ENCODE measurements around the gene PDGFRB. TPM values are rescaled to one million over a fixed set of nuclear protein-coding genes. Genes with fewer than 3 reads are reported as not detected.

PDGFRB gene
- total RNA-seq, 2 donors from 2014 or later: 24.1 to 34.2 TPM

DNA sequence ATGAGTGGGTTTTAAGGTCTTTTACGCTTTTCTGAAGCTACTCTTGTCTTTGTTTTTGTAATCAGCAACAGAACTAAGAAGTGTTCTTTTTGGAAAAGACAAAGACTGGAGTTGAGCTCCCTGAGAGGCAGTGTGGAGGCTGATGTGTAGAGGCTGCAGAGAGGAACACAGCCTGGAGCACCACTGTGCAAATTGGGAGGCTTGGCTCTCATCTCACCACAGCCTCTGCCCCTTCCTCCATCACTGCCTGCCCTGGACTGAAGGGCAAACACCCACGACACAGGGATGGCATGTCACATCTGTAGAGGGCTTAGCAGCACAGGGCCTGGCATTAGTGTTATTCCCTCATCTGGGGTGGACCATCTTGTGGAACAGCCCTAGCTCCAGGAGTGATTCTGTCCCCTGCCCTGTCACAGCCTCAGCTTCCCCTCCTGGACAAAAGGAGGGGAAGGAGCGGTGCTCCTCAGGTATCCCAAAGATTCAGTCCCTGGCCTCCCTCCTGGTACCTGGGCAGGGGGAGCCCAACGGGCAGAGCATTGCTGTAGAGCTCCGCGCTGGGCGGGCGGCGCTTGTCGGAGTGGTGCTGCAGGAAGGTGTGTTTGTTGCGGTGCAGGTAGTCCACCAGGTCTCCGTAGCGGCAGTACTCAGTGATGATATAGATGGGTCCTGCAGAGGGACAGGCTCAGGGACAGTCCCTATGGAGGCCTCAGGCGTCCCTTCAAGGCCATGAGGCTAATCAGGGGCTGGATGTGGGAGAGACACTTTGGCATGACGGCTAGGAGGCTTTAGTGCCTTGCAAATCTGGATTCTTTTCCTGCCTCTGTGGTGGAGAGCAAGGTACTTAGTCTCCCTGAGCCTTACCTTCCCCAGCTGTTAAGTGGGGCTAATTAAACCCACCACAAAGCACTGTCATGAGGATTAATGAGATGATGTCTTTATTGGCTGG is 32.8 kb downstream of the PDGFRB start:
- Histone ChIP-seq H3K36me3 (replicated peaks in 1 of 2; ENCODE audit: insufficient read depth in 1 of 2, low read depth in 2 of 2) (no peaks in the 10 kb centered on the region), H3K4me3 (no peak overlapping the region), H3K27me3 (no peaks in the 10 kb centered on the region), H3K27ac (no peak overlapping the region), H3K9me3 (no peaks in the 10 kb centered on the region), H3K4me1 (no peaks in the 10 kb centered on the region)
- TF ChIP-seq, protein P1, sequence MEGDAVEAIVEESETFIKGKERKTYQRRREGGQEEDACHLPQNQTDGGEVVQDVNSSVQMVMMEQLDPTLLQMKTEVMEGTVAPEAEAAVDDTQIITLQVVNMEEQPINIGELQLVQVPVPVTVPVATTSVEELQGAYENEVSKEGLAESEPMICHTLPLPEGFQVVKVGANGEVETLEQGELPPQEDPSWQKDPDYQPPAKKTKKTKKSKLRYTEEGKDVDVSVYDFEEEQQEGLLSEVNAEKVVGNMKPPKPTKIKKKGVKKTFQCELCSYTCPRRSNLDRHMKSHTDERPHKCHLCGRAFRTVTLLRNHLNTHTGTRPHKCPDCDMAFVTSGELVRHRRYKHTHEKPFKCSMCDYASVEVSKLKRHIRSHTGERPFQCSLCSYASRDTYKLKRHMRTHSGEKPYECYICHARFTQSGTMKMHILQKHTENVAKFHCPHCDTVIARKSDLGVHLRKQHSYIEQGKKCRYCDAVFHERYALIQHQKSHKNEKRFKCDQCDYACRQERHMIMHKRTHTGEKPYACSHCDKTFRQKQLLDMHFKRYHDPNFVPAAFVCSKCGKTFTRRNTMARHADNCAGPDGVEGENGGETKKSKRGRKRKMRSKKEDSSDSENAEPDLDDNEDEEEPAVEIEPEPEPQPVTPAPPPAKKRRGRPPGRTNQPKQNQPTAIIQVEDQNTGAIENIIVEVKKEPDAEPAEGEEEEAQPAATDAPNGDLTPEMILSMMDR (IDR thresholded peaks at IDR 0.05): no peak
- TF ChIP-seq POLR2A (IDR thresholded peaks at IDR 0.05): no peak
- 82 to 89% methylated on average over 7 to 15 of the region's 15 CpGs for WGBS, 2 donors
- ATAC-seq (no peak), DNase-seq (no peak)
- intact Hi-C loops (cut with DNase I): no loop called here

DNA sequence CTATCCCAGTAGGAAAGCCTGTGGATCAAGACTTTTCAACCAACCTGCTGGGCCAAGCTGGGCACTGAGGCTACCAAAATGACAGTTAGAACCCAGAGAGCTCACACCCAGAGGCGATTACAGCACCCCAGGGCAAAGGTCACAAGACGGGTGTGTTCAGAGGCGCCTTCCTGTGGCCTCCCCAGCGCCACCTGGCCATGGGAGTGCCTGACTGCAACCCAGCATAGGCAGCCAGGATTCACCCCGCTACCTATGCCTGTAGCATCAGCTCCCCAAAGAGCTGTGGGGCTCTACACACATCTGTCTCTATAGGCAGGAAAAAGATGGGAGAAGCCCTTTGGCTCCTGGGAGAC is 33.5 kb downstream of the PDGFRB start:
- no peaks in the 10 kb centered on the region for H3K4me1 ChIP-seq
- no peaks in the 10 kb centered on the region for H3K9me3 ChIP-seq
- DNase-seq (no peak), ATAC-seq (no peak)
- no peaks in the 10 kb centered on the region for H3K27me3 ChIP-seq
- TF ChIP-seq, protein P1 (IDR thresholded peaks at IDR 0.05): no peak
- TF ChIP-seq POLR2A (IDR thresholded peaks at IDR 0.05): no peak
- H3K4me3 ChIP-seq: no peak overlapping the region
- H3K36me3 ChIP-seq (replicated peaks in 1 of 2; ENCODE audit: insufficient read depth in 1 of 2, low read depth in 2 of 2): no peaks in the 10 kb centered on the region
- 44 to 49% methylated on average over 5 of the region's 5 CpGs for WGBS, 2 donors
- intact Hi-C loops (cut with DNase I): no loop called here
- no peak overlapping the region for H3K27ac ChIP-seq

DNA sequence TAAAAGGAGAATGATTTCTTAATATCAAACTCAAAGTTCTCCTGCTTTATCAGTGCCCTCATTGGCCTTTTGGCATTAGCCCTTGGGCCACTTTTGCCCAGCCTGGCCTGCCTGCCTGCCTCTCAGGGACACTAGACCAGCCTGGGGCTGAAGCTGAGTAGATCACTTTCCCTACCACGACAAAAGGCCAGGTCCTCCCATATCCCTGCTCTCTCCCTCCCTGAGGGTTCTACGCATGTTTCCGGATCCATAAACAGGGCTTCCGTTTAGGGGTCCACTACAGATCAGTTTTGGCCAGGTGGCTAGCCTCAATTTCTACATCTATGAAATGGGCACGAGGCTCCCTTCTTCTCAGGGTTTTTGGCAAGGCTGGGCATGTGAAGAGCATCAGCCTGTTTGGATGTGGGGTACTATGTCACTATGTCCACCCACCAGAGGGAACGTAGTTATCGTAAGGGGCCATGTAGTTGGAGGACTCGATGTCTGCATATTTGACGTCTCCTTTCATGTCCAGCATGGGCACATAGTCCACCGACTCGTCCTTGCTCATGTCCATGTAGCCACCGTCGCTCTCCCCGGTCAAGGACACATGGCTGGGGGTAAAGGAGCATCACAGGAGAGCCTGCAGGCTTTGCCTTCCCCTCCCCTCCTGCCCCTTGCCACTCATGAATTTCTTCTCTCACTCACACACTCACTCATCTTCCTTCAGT is 34.0 kb downstream of the PDGFRB start:
- WGBS, 2 donors: 88 to 89% methylated on average over 14 of the region's 14 CpGs
- intact Hi-C loops (cut with DNase I): no loop called here
- TF ChIP-seq POLR2A (IDR thresholded peaks at IDR 0.05): no peak
- Histone ChIP-seq H3K36me3 (replicated peaks in 1 of 2; ENCODE audit: insufficient read depth in 1 of 2, low read depth in 2 of 2) (no peaks in the 10 kb centered on the region), H3K27ac (no peak overlapping the region), H3K27me3 (no peaks in the 10 kb centered on the region), H3K4me1 (no peaks in the 10 kb centered on the region), H3K4me3 (no peak overlapping the region), H3K9me3 (no peaks in the 10 kb centered on the region)
- ATAC-seq (no peak), DNase-seq (no peak)

DNA sequence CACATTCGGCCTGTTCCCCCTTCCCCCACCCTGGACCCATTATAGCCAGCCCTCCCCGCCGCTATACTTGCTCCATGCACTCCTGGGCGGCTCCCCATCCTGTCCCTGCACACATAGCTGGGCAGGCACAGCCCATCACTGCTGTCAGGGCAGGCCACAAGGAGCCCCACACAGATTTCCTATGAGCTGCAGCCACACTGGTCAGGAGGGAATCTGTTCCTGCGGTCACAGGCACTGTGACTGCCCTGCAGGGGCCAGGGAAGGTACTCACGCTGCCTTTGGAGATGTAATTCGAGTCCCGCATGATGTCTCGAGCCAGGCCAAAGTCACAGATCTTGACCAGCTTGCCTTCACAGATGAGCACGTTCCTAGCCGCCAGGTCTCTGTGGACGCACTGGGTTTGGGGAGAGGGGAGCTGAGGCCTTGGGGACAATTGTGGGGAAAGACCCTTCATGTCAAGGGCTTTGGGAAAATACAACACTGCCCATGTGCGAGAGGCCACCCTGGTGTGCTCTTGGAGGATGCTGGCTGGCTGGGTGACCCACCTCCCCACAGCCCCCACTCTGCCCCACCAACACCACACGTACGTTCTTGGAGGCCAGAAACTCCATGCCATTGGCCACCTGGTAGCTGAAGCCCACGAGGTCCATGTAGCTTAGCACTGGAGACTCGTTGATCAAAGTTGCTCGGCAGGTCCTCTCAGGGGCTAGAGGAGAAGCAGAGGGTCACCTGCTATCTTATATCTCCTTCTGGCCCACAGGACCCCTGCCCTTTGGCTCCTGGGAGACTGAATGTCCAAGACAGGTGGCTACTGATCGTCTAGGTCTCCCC is 34.8 kb downstream of the PDGFRB start:
- intact Hi-C loops (cut with DNase I): no loop called here
- Histone ChIP-seq H3K4me1 (no peaks in the 10 kb centered on the region), H3K27me3 (no peaks in the 10 kb centered on the region), H3K36me3 (replicated peaks in 1 of 2; ENCODE audit: insufficient read depth in 1 of 2, low read depth in 2 of 2) (no peaks in the 10 kb centered on the region), H3K4me3 (no peak overlapping the region), H3K27ac (no peak overlapping the region), H3K9me3 (no peaks in the 10 kb centered on the region)
- TF ChIP-seq POLR2A (IDR thresholded peaks at IDR 0.05): no peak
- TF ChIP-seq, protein P1 (IDR thresholded peaks at IDR 0.05): no peak
- ATAC-seq (no peak), DNase-seq (no peak)
- WGBS, 2 donors: 82 to 84% methylated on average over 9 to 19 of the region's 19 CpGs

DNA sequence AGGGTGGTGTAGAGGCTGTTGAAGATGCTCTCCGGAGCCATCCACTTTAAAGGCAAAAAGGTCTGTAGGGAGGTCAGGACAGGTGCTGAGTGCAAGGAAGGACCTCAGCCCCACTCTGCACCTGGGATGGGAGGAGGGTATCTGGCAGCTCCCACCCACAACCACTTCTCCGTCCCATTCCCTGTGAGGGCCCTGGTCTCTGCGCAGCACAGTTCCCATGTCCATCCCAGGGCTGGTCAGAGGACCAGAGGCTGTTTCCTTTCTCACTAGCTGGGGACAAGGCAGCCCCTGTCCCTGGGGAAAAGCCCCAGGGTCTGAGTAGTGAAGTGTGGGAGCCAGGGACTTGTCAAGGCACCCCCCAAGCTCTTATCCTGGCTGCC is 35.6 kb downstream of the PDGFRB start:
- intact Hi-C loops (cut with DNase I): no loop called here
- TF ChIP-seq POLR2A (IDR thresholded peaks at IDR 0.05): no peak
- WGBS, 2 donors: 89 to 97% methylated on average over 1 to 3 of the region's 3 CpGs

More for the DNA sequence above, 35.6 kb downstream of the PDGFRB start:
- no peak overlapping the region for H3K4me3 ChIP-seq
- no peaks in the 10 kb centered on the region for H3K9me3 ChIP-seq
- DNase-seq: no peak
- H3K27me3 ChIP-seq: no peaks in the 10 kb centered on the region
- ATAC-seq: no peak
- H3K36me3 ChIP-seq (replicated peaks in 1 of 2; ENCODE audit: insufficient read depth in 1 of 2, low read depth in 2 of 2): no peaks in the 10 kb centered on the region
- H3K4me1 ChIP-seq: no peaks in the 10 kb centered on the region
- H3K27ac ChIP-seq: no peak overlapping the region

Measured in body of pancreas (tissue), 4 donors.